Right lobe of liver (tissue), 4 donors: Measurements from ENCODE around the gene P2RX7.

Source experiments
- CTCF ChIP-seq, 4 donors: fragments of 200-600 bp in 3 of 4; fragments of 450-650 bp in 1 of 4; IDR thresholded peaks; one replicate each; pipeline versions ENCODE4 v1.5.1 to v1.8.0; 2016 to 2022; ENCODE audit warnings: antibody characterized with exemption in 4 of 4, mild to moderate bottlenecking in 2 of 4
- POLR2A ChIP-seq: fragments of 450-650 bp; IDR thresholded peaks from one replicate; pipeline ENCODE4 v1.6.1; 2017; ENCODE audit warnings: antibody characterized with exemption, mild to moderate bottlenecking
- donor health status: DM: no; HTN: no; CAD: no.
- donor health status: DM: no; HTN: no; CAD: no.
- donor health status: DM: no; HTN: yes; CAD: no.

- TF ChIP-seq POLR2A (no peak), CTCF (IDR thresholded peaks at IDR 0.05) (no peak)
Observed at GRCh38 chr12:121114019-121114639, 18.5 kb upstream of the P2RX7 start.
